Nephron (organoid): ENCODE measurements around the gene TH.

Experiments used
- H3K27ac Mint-ChIP-seq, 3 experiments: 2 replicates each; pipeline ENCODE4 v1.8.0; 2020; ENCODE audit warnings: mixed read lengths in 3 of 3, mild to moderate bottlenecking in 2 of 3, moderate library complexity in 1 of 3
- H3K27me3 Mint-ChIP-seq: 2 replicates; pipeline ENCODE4 v1.8.0; 2021; ENCODE audit warnings: low read depth, mild to moderate bottlenecking, moderate library complexity, mixed read lengths
- H3K36me3 Mint-ChIP-seq: 2 replicates; pipeline ENCODE4 v1.8.0; 2020; ENCODE audit warnings: low read depth, mixed read lengths
- H3K4me1 Mint-ChIP-seq: 2 replicates; pipeline ENCODE4 v1.8.0; 2020; ENCODE audit warnings: mixed read lengths
- H3K4me3 Mint-ChIP-seq, 3 experiments: 2 replicates each; pipeline ENCODE4 v1.8.0; 2020; ENCODE audit warnings: mild to moderate bottlenecking in 3 of 3, mixed read lengths in 3 of 3, moderate library complexity in 2 of 3
- H3K9me3 Mint-ChIP-seq: 2 replicates; pipeline ENCODE4 v1.8.0; 2020; ENCODE audit warnings: mixed read lengths
- CTCF ChIP-seq, 3 experiments: fragments of 200-600 bp; sonication (generic); IDR thresholded peaks; one replicate each; pipeline ENCODE4 v1.5.0; 2021; ENCODE audit warnings: antibody characterized with exemption in 3 of 3; ENCODE audit not compliant: unreplicated experiment in 3 of 3

Gene TH

GRCh38 chr11:2131371-2132236 lies 40.0 kb downstream of the TH start:
- TF ChIP-seq CTCF (IDR thresholded peaks at IDR 0.05; ENCODE audit: unreplicated experiment in 3 of 3), result no peak
- H3K27me3 Mint-ChIP-seq, result peaks cover 55% of the 10 kb centered on the region
- peak overlapping the region; percentile 25 to 58 (median 48) for H3K4me3 Mint-ChIP-seq
- no peaks in the 10 kb centered on the region for H3K9me3 Mint-ChIP-seq
- H3K36me3 Mint-ChIP-seq, result peaks cover 51% of the 10 kb centered on the region
- H3K27ac Mint-ChIP-seq, result peak overlapping the region; percentile 63 to 90 (median 72)
- peaks cover 31% of the 10 kb centered on the region for H3K4me1 Mint-ChIP-seq

DNA sequence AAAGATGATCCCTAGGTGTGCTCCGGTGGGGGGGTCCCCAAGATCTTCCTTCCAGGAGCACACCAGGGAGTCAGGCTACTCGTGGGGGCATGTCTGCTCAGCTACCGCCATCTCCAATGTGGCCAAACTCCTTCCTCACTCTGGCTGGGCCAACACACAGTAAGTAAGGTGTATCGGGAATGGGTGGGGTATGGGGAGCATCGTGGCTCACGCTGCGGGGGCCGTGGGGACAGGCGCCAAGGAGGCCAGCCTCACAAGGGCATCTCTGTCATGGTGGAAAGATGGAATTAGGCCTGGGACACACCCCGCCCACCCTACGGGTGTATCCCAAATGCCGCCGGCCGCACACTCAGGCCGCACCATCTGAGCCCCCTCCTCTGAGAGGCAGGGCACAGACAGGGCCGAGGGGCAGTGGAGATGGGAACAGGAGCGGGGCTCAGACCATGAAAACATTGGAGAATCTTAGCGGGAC lies 40.7 kb downstream of the TH start:
- Mint-ChIP-seq H3K4me1 (peaks cover 27% of the 10 kb centered on the region), H3K27me3 (peaks cover 48% of the 10 kb centered on the region), H3K4me3 (peak overlapping the region; percentile 25 to 58 (median 48)), H3K27ac (peak overlapping the region; percentile 63 to 90 (median 72)), H3K9me3 (no peaks in the 10 kb centered on the region), H3K36me3 (peaks cover 44% of the 10 kb centered on the region)
- TF ChIP-seq CTCF (IDR thresholded peaks at IDR 0.05; ENCODE audit: unreplicated experiment in 3 of 3), result no peak

GRCh38 chr11:2129699-2130366 lies 41.8 kb downstream of the TH start:
- no peak for TF ChIP-seq CTCF (IDR thresholded peaks at IDR 0.05; ENCODE audit: unreplicated experiment in 3 of 3)
- H3K4me1 Mint-ChIP-seq, result peaks cover 23% of the 10 kb centered on the region
- H3K4me3 Mint-ChIP-seq, result no peak overlapping the region
- peak overlapping the region in 1 of 3 experiments; percentile 37 for H3K27ac Mint-ChIP-seq
- peaks cover 36% of the 10 kb centered on the region for H3K36me3 Mint-ChIP-seq
- peaks cover 37% of the 10 kb centered on the region for H3K27me3 Mint-ChIP-seq
- H3K9me3 Mint-ChIP-seq, result no peaks in the 10 kb centered on the region

DNA sequence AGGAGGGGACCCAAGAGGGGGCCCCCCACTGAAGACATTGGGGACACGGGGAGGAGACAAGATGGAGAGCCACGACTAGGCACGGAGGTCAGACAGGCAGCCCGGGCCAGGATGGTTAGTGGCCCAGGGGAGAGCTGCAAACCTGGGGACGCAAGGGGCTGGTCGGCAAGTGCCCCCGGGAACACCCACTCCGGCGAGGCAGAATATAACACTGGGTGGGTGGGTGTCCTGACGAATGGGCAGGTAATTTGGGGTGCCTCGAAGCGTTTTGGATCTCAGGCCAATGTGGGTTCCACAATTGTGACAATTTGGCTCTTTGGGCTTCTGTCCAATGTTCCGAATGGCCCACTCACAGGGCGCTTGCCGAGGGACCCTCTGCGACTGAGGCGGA lies 42.3 kb downstream of the TH start:
- Mint-ChIP-seq H3K27ac (peak overlapping the region; percentile 11 to 67 (median 64)), H3K36me3 (peaks cover 36% of the 10 kb centered on the region), H3K27me3 (peaks cover 33% of the 10 kb centered on the region), H3K9me3 (no peaks in the 10 kb centered on the region), H3K4me1 (peaks cover 23% of the 10 kb centered on the region), H3K4me3 (peak overlapping the region in 1 of 3 experiments; percentile 44)
- TF ChIP-seq CTCF (IDR thresholded peaks at IDR 0.05; ENCODE audit: unreplicated experiment in 3 of 3), result no peak

DNA sequence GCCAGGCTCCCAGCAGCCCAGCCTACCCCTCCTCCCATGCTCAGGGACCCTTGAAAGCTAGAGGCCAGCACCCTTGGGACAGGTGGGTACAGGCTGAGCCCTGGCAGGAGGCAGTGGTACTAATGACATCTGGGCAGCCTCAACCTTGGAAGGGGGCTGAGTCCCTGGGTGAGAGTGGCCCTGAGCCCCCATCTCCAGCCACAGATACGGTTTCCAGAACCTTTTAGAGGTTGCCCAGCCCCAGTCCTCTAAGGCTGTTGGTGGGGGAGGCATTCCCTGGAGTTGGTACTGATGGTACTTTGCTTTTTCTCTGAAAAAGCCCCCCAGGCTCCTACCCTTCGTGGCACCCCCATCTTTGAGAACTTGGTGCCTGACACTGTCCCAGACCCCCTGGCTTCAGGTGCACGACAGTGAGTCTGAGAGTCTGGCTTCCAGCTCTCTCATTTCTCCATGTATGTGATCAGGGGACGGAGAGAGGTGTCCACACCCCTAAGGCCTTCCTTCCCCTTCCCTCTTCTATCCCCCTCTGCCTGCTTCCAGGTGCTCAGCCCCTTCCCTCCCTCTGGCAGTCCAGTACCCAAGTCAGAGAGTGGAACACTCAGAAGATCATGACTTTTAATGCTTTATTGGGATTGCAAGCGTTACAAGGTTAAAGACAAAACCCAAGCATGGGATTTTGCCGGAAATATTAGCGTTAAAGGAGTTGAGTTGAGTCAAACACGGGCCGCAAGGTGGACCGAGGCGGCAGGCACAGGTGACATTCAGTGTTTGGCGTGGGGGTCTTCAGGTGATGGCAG lies 42.9 kb downstream of the TH start:
- TF ChIP-seq CTCF (IDR thresholded peaks at IDR 0.05; ENCODE audit: unreplicated experiment in 3 of 3), result no peak

More for the DNA sequence above, 42.9 kb downstream of the TH start:
- H3K27me3 Mint-ChIP-seq, result peaks cover 30% of the 10 kb centered on the region
- peaks cover 34% of the 10 kb centered on the region for H3K36me3 Mint-ChIP-seq
- H3K4me1 Mint-ChIP-seq, result peaks cover 21% of the 10 kb centered on the region
- H3K9me3 Mint-ChIP-seq, result no peaks in the 10 kb centered on the region
- H3K27ac Mint-ChIP-seq, result peak overlapping the region; percentile 11 to 67 (median 64)
- H3K4me3 Mint-ChIP-seq, result peak overlapping the region in 1 of 3 experiments; percentile 44
